Measurements from ENCODE around the gene SH3D19.
"Not testable (repeated sequence)": the region's sequence is repeated elsewhere in the genome, so short reads cannot be mapped to it uniquely, and the experiment has no call there.

The SH3D19 gene

GRCh38 chr4:151250706-151251105 is 74.7 kb downstream of the SH3D19 start:
- Histone ChIP-seq H3K27me3 (ENCODE audit: control insufficient read depth, insufficient read depth, low read length) (no peaks in the 10 kb centered on the region), H3K4me3 (ENCODE audit: low read depth, low read length) (no peak overlapping the region), H3K9ac (ENCODE audit: low read depth, low read length) (no peak overlapping the region), H3K4me1 (ENCODE audit: control insufficient read depth, insufficient read depth, low read length) (peaks cover 27% of the 10 kb centered on the region), H3K36me3 (ENCODE audit: control insufficient read depth, insufficient read depth, low read length) (no peaks in the 10 kb centered on the region), H3K27ac (ENCODE audit: low read depth, low read length) (peak overlapping the region; percentile 69), H3K9me3 (ENCODE audit: control insufficient read depth, insufficient read depth, low read length) (no peaks in the 10 kb centered on the region)

- no peaks in the 10 kb centered on the region for H3K9me3 ChIP-seq (ENCODE audit: control insufficient read depth, insufficient read depth, low read length)
- no peak overlapping the region for H3K9ac ChIP-seq (ENCODE audit: low read depth, low read length)
- H3K4me1 ChIP-seq (ENCODE audit: control insufficient read depth, insufficient read depth, low read length), result peaks cover 41% of the 10 kb centered on the region
- H3K4me3 ChIP-seq (ENCODE audit: low read depth, low read length), result no peak overlapping the region
- H3K27ac ChIP-seq (ENCODE audit: low read depth, low read length), result no peak overlapping the region
- H3K27me3 ChIP-seq (ENCODE audit: control insufficient read depth, insufficient read depth, low read length), result no peaks in the 10 kb centered on the region
- H3K36me3 ChIP-seq (ENCODE audit: control insufficient read depth, insufficient read depth, low read length), result no peaks in the 10 kb centered on the region
Observed at GRCh38 chr4:151248519-151248918, 76.9 kb downstream of the SH3D19 start.

- Histone ChIP-seq H3K4me3 (ENCODE audit: low read depth, low read length) (no peak overlapping the region), H3K9ac (ENCODE audit: low read depth, low read length) (no peak overlapping the region), H3K27me3 (ENCODE audit: control insufficient read depth, insufficient read depth, low read length) (no peaks in the 10 kb centered on the region), H3K27ac (ENCODE audit: low read depth, low read length) (no peak overlapping the region), H3K36me3 (ENCODE audit: control insufficient read depth, insufficient read depth, low read length) (no peaks in the 10 kb centered on the region), H3K4me1 (ENCODE audit: control insufficient read depth, insufficient read depth, low read length) (peaks cover 52% of the 10 kb centered on the region), H3K9me3 (ENCODE audit: control insufficient read depth, insufficient read depth, low read length) (no peaks in the 10 kb centered on the region)
Observed at GRCh38 chr4:151247395-151247794, 78.0 kb downstream of the SH3D19 start.

DNA sequence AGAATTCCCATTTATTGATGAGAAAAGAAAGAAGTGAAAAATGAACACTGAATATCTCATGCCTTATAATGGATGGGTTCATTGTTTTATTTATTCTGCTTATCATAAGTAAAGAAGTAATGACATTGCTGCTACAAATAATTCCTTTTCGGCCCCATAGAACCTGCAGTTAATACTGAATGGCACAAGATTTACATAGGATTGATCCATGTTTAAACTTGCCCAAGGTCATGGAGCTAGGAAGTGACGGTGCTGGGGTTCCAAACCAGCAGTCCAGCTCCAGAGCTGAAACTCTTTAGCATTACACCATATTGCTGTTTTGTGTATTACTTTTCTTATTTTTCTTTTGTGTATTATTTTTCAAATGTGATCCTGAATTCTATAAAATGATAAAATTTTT is 78.7 kb downstream of the SH3D19 start:
- Histone ChIP-seq H3K27me3 (ENCODE audit: control insufficient read depth, insufficient read depth, low read length) (no peaks in the 10 kb centered on the region), H3K27ac (ENCODE audit: low read depth, low read length) (no peak overlapping the region), H3K4me1 (ENCODE audit: control insufficient read depth, insufficient read depth, low read length) (peaks cover 48% of the 10 kb centered on the region)

DNA sequence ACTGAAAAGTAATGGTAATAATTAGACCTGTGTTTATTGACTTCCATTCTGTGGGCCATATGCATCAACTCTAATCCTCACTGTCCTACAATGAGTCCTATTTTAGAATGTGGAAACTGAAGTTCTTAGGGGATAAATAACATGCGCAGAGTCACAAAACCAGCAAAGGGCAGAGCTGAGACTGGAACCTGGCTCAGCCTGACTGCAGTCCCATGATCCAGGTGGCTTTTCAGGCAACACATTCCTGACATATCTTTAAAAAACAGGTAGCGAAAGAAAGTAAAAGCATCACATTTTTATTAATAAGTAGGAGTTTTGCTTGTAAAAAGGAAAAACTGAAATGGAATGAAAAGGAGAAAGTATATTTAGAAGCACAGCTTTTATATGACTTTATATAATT is 83.1 kb downstream of the SH3D19 start:
- peaks cover 27% of the 10 kb centered on the region for H3K4me1 ChIP-seq (ENCODE audit: control insufficient read depth, insufficient read depth, low read length)
- no peak overlapping the region for H3K27ac ChIP-seq (ENCODE audit: low read depth, low read length)
- no peaks in the 10 kb centered on the region for H3K36me3 ChIP-seq (ENCODE audit: control insufficient read depth, insufficient read depth, low read length)
- H3K4me3 ChIP-seq (ENCODE audit: low read depth, low read length), result no peak overlapping the region
- H3K9me3 ChIP-seq (ENCODE audit: control insufficient read depth, insufficient read depth, low read length), result no peaks in the 10 kb centered on the region
- no peak overlapping the region for H3K9ac ChIP-seq (ENCODE audit: low read depth, low read length)
- H3K27me3 ChIP-seq (ENCODE audit: control insufficient read depth, insufficient read depth, low read length), result no peaks in the 10 kb centered on the region

More for the DNA sequence above, 78.7 kb downstream of the SH3D19 start:
- no peaks in the 10 kb centered on the region for H3K36me3 ChIP-seq (ENCODE audit: control insufficient read depth, insufficient read depth, low read length)
- H3K9ac ChIP-seq (ENCODE audit: low read depth, low read length), result no peak overlapping the region
- no peaks in the 10 kb centered on the region for H3K9me3 ChIP-seq (ENCODE audit: control insufficient read depth, insufficient read depth, low read length)
- no peak overlapping the region for H3K4me3 ChIP-seq (ENCODE audit: low read depth, low read length)

- Histone ChIP-seq H3K4me1 (ENCODE audit: control insufficient read depth, insufficient read depth, low read length) (peaks cover 22% of the 10 kb centered on the region), H3K36me3 (ENCODE audit: control insufficient read depth, insufficient read depth, low read length) (no peaks in the 10 kb centered on the region), H3K4me3 (ENCODE audit: low read depth, low read length) (no peak overlapping the region), H3K27ac (ENCODE audit: low read depth, low read length) (no peak overlapping the region), H3K9me3 (ENCODE audit: control insufficient read depth, insufficient read depth, low read length) (no peaks in the 10 kb centered on the region), H3K9ac (ENCODE audit: low read depth, low read length) (no peak overlapping the region), H3K27me3 (ENCODE audit: control insufficient read depth, insufficient read depth, low read length) (no peaks in the 10 kb centered on the region)
Observed at GRCh38 chr4:151239608-151240007, 85.8 kb downstream of the SH3D19 start.

GRCh38 chr4:151238477-151238876 is 86.9 kb downstream of the SH3D19 start:
- Histone ChIP-seq H3K36me3 (ENCODE audit: control insufficient read depth, insufficient read depth, low read length) (no peaks in the 10 kb centered on the region), H3K4me1 (ENCODE audit: control insufficient read depth, insufficient read depth, low read length) (peaks cover 13% of the 10 kb centered on the region), H3K9me3 (ENCODE audit: control insufficient read depth, insufficient read depth, low read length) (no peaks in the 10 kb centered on the region), H3K4me3 (ENCODE audit: low read depth, low read length) (no peak overlapping the region), H3K9ac (ENCODE audit: low read depth, low read length) (no peak overlapping the region), H3K27me3 (ENCODE audit: control insufficient read depth, insufficient read depth, low read length) (no peaks in the 10 kb centered on the region), H3K27ac (ENCODE audit: low read depth, low read length) (no peak overlapping the region)

DNA sequence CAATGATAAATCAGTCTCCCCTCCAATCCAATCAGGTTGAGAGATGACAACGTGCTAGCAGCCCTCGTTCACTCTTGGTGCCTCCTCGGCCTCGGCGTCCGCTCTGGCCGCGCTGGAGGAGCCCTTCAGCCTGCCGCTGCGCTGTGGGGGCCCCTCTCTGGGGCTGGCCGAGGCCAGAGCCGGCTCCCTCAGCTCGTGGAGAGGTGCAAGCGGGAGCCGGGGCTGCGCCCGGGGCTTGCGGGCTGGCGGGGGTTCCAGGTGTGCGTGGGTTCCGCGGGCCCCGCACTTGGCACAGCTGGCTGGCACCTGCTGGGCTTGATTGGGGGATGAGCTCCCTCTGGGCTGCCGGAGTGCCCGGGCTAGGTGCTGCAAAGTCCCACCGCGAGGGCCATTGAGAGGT is 89.4 kb downstream of the SH3D19 start:
- no peaks in the 10 kb centered on the region for H3K27me3 ChIP-seq (ENCODE audit: control insufficient read depth, insufficient read depth, low read length)
- H3K36me3 ChIP-seq (ENCODE audit: control insufficient read depth, insufficient read depth, low read length), result no peaks in the 10 kb centered on the region
- no peaks in the 10 kb centered on the region for H3K4me1 ChIP-seq (ENCODE audit: control insufficient read depth, insufficient read depth, low read length)
- H3K9me3 ChIP-seq (ENCODE audit: control insufficient read depth, insufficient read depth, low read length), result no peaks in the 10 kb centered on the region
- H3K4me3 ChIP-seq (ENCODE audit: low read depth, low read length), result no peak overlapping the region
- H3K9ac ChIP-seq (ENCODE audit: low read depth, low read length), result no peak overlapping the region
- no peak overlapping the region for H3K27ac ChIP-seq (ENCODE audit: low read depth, low read length)

- H3K9ac ChIP-seq (ENCODE audit: low read depth, low read length); H3K4me1 ChIP-seq (ENCODE audit: control insufficient read depth, insufficient read depth, low read length); H3K27ac ChIP-seq (ENCODE audit: low read depth, low read length); H3K9me3 ChIP-seq (ENCODE audit: control insufficient read depth, insufficient read depth, low read length); H3K4me3 ChIP-seq (ENCODE audit: low read depth, low read length); H3K27me3 ChIP-seq (ENCODE audit: control insufficient read depth, insufficient read depth, low read length); H3K36me3 ChIP-seq (ENCODE audit: control insufficient read depth, insufficient read depth, low read length): not testable (repeated sequence)
Observed at GRCh38 chr4:151235373-151235772, 90.0 kb downstream of the SH3D19 start.

DNA sequence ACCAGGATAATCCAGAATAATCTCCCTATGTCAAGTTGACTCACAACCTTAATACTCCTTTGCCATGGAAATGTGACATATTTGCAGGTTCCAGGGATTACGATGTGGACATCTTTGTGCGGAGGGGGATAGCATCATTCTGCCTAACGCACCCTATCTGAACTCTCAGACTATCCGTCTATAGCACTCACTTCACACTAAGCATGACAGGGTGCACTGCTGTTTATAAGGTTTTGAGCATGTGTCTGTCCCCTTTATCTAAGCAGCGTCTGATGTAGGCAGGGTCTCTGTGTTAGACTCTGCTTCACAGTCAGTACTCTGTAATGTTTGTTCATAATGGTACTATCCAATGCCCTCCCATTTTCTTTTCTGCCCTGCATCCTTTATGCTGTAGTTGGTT is 91.8 kb downstream of the SH3D19 start:
- Histone ChIP-seq H3K36me3 (ENCODE audit: control insufficient read depth, insufficient read depth, low read length) (no peaks in the 10 kb centered on the region), H3K27ac (ENCODE audit: low read depth, low read length) (no peak overlapping the region), H3K4me1 (ENCODE audit: control insufficient read depth, insufficient read depth, low read length) (no peaks in the 10 kb centered on the region), H3K27me3 (ENCODE audit: control insufficient read depth, insufficient read depth, low read length) (no peaks in the 10 kb centered on the region), H3K9ac (ENCODE audit: low read depth, low read length) (no peak overlapping the region), H3K4me3 (ENCODE audit: low read depth, low read length) (no peak overlapping the region), H3K9me3 (ENCODE audit: control insufficient read depth, insufficient read depth, low read length) (no peaks in the 10 kb centered on the region)

DNA sequence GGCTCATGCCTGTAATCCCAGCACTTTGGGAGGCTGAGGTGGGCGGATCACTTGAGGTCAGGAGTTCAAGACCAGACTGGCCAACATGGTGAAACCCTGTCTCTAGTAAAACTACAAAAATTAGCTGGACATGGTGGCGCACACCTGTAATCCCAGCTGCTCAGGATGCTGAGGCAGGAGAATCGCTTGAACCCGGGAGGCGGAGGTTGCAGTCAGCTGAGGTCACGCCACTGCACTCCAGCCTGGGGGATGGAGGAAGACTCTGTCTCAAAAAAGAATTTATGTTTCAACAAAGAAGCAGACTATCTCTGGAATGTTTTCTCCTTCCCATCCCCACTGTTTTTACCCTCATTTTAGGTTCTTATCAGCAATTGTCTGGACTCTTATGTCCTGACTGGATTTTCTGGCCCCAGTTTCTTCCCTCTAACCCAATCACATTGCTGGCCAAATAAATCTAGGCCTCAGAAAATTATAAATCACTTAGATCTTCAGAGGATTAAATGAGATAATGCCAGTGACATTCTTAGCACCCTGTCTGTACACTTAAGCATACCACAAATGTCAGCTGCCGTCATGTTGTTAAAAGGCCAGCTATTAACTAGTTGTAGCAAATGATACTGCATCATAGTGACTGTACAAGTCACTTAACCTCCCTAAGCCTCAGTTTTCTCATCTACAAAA is 93.3 kb downstream of the SH3D19 start:
- Histone ChIP-seq H3K27me3 (ENCODE audit: control insufficient read depth, insufficient read depth, low read length) (no peaks in the 10 kb centered on the region), H3K27ac (ENCODE audit: low read depth, low read length) (no peak overlapping the region)

More for the DNA sequence above, 93.3 kb downstream of the SH3D19 start:
- Histone ChIP-seq H3K36me3 (ENCODE audit: control insufficient read depth, insufficient read depth, low read length) (no peaks in the 10 kb centered on the region), H3K4me3 (ENCODE audit: low read depth, low read length) (no peak overlapping the region), H3K9ac (ENCODE audit: low read depth, low read length) (no peak overlapping the region), H3K4me1 (ENCODE audit: control insufficient read depth, insufficient read depth, low read length) (no peaks in the 10 kb centered on the region), H3K9me3 (ENCODE audit: control insufficient read depth, insufficient read depth, low read length) (no peaks in the 10 kb centered on the region)

Measured in HUES48 (cell line).